ENCODE results near the gene AIFM3.

DNA sequence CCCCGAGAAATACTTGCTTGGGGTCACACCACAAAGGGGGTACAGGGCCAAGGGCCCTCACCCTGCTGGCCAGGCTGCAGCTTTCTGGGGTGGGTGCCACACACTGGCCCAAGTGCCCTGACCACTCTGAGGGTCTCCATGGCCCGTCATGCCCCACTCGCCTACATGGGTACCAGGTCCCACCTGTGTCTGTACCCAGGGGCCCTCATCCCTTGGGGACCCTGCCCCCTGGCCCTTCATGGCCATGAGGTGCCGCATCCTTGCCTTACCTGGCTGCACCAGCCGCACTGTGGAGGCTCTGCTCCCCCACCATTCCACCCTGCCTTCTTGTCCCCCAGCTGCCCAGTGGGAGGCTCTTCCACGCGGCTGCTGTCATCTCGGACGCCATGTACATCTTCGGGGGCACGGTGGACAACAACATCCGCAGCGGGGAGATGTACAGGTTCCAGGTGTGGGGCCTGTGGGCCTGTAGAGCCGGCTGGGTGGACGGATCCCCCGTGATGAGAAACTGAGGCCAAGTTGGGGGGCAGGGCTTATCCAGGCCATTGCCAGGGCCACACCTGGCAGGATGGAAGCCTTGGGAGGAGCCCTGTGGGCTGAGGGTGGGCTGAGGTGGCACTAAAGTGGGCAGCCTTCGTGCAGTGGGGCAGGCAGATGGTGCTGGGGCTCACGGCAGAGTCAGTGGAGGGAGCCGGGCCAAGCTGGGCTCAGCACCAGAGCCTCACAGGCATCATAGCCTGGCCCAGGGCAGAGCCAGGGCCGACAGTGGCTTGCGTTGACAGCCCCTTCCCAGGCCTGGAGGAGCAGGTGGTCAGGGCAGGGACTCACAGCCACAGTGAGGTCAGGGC, 25.6 kb downstream of the AIFM3 start:
- TF ChIP-seq EZH2 (conservative IDR thresholded peaks at IDR 0.05; ENCODE audit: low read depth, low read length) (no peak), TAF1 (CRISPR knock-in tag; IDR thresholded peaks at IDR 0.05) (no peak), SOX6 (IDR thresholded peaks at IDR 0.05) (no peak), SOX6 (CRISPR knock-in tag; IDR thresholded peaks at IDR 0.05) (no peak), ZNF841 (CRISPR knock-in tag; IDR thresholded peaks at IDR 0.05; ENCODE audit: borderline replicate concordance) (no peak)
- TF ChIP-seq, protein P1, sequence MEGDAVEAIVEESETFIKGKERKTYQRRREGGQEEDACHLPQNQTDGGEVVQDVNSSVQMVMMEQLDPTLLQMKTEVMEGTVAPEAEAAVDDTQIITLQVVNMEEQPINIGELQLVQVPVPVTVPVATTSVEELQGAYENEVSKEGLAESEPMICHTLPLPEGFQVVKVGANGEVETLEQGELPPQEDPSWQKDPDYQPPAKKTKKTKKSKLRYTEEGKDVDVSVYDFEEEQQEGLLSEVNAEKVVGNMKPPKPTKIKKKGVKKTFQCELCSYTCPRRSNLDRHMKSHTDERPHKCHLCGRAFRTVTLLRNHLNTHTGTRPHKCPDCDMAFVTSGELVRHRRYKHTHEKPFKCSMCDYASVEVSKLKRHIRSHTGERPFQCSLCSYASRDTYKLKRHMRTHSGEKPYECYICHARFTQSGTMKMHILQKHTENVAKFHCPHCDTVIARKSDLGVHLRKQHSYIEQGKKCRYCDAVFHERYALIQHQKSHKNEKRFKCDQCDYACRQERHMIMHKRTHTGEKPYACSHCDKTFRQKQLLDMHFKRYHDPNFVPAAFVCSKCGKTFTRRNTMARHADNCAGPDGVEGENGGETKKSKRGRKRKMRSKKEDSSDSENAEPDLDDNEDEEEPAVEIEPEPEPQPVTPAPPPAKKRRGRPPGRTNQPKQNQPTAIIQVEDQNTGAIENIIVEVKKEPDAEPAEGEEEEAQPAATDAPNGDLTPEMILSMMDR (CRISPR knock-in tag; IDR thresholded peaks at IDR 0.05), result no peak
- TF ChIP-seq, protein P2, sequence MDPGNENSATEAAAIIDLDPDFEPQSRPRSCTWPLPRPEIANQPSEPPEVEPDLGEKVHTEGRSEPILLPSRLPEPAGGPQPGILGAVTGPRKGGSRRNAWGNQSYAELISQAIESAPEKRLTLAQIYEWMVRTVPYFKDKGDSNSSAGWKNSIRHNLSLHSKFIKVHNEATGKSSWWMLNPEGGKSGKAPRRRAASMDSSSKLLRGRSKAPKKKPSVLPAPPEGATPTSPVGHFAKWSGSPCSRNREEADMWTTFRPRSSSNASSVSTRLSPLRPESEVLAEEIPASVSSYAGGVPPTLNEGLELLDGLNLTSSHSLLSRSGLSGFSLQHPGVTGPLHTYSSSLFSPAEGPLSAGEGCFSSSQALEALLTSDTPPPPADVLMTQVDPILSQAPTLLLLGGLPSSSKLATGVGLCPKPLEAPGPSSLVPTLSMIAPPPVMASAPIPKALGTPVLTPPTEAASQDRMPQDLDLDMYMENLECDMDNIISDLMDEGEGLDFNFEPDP (CRISPR knock-in tag; conservative IDR thresholded peaks at IDR 0.05), result no peak
- TF ChIP-seq, protein P3, sequence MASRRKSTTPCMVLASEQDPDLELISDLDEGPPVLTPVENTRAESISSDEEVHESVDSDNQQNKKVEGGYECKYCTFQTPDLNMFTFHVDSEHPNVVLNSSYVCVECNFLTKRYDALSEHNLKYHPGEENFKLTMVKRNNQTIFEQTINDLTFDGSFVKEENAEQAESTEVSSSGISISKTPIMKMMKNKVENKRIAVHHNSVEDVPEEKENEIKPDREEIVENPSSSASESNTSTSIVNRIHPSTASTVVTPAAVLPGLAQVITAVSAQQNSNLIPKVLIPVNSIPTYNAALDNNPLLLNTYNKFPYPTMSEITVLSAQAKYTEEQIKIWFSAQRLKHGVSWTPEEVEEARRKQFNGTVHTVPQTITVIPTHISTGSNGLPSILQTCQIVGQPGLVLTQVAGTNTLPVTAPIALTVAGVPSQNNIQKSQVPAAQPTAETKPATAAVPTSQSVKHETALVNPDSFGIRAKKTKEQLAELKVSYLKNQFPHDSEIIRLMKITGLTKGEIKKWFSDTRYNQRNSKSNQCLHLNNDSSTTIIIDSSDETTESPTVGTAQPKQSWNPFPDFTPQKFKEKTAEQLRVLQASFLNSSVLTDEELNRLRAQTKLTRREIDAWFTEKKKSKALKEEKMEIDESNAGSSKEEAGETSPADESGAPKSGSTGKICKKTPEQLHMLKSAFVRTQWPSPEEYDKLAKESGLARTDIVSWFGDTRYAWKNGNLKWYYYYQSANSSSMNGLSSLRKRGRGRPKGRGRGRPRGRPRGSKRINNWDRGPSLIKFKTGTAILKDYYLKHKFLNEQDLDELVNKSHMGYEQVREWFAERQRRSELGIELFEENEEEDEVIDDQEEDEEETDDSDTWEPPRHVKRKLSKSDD (CRISPR knock-in tag; IDR thresholded peaks at IDR 0.05; ENCODE audit: low read depth), result no peak
